ENCODE data around the gene COL8A1.
"Not testable (repeated sequence)": the region's sequence is repeated elsewhere in the genome, so short reads cannot be mapped to it uniquely, and the experiment has no call there.

COL8A1 gene

GRCh38 chr3:99817047-99817436 is 178.6 kb downstream of the COL8A1 start:
- DNase-seq: no peak

- DNase-seq: peak; percentile 98
These were observed 179.2 kb downstream of the COL8A1 start, which contains the start of gene CMSS1 for GRCh38 chr3:99817437-99818240. Gene CMSS1, plus strand, starts transcription at chr3:99817862.

- no peak for DNase-seq
These were observed 180.4 kb downstream of the COL8A1 start for GRCh38 chr3:99818818-99819217.

- DNase-seq: no peak
These were observed 185.6 kb downstream of the COL8A1 start for GRCh38 chr3:99823723-99824711.

GRCh38 chr3:99825004-99825640 is 186.7 kb downstream of the COL8A1 start:
- no peak for DNase-seq

- DNase-seq: no peak
These were observed 191.4 kb downstream of the COL8A1 start for GRCh38 chr3:99829844-99830243.

GRCh38 chr3:99833617-99834205 is 195.3 kb downstream of the COL8A1 start:
- DNase-seq: no peak

- DNase-seq: no peak
These were observed 196.0 kb downstream of the COL8A1 start for GRCh38 chr3:99834211-99834957.

GRCh38 chr3:99836681-99837080 is 198.3 kb downstream of the COL8A1 start:
- no peak for DNase-seq

GRCh38 chr3:99837715-99838114 is 199.3 kb downstream of the COL8A1 start:
- no peak for DNase-seq

GRCh38 chr3:99838755-99839154 is 200.4 kb downstream of the COL8A1 start:
- no peak for DNase-seq

GRCh38 chr3:99839613-99840012 is 201.2 kb downstream of the COL8A1 start:
- no peak for DNase-seq

- DNase-seq: not testable (repeated sequence)
These were observed 203.6 kb downstream of the COL8A1 start for GRCh38 chr3:99841949-99842348.

- no peak for DNase-seq
These were observed 204.6 kb downstream of the COL8A1 start for GRCh38 chr3:99842826-99843589.

GRCh38 chr3:99843590-99844258 is 205.3 kb downstream of the COL8A1 start:
- no peak for DNase-seq

- no peak for DNase-seq
These were observed 206.9 kb downstream of the COL8A1 start for GRCh38 chr3:99845331-99845730.

GRCh38 chr3:99845999-99846398 is 207.6 kb downstream of the COL8A1 start:
- DNase-seq: no peak

- DNase-seq: no peak
These were observed 208.2 kb downstream of the COL8A1 start for GRCh38 chr3:99846477-99847160.

- no peak for DNase-seq
These were observed 210.0 kb downstream of the COL8A1 start for GRCh38 chr3:99848433-99848832.
